Neural crest cell (in vitro differentiated cells): Measurements from ENCODE around the gene UGT2B11. TPM values are rescaled to one million over a fixed set of nuclear protein-coding genes. Genes with fewer than 3 reads are reported as not detected.

ENCODE experiments used
- DNase-seq: peaks from one replicate; pipeline ENCODE4 v3.0.0; 2021; ENCODE audit warnings: low read depth, mixed read lengths, low spot score
- H3K27ac Mint-ChIP-seq: one replicate; pipeline ENCODE4 v1.8.0; 2021; ENCODE audit warnings: mild to moderate bottlenecking, mixed read lengths; ENCODE audit not compliant: unreplicated experiment
- H3K27me3 Mint-ChIP-seq: 2 replicates; pipeline ENCODE4 v1.8.0; 2021; ENCODE audit warnings: low read depth, mild to moderate bottlenecking, mixed read lengths
- H3K36me3 Mint-ChIP-seq: 2 replicates; pipeline ENCODE4 v1.8.0; 2021; ENCODE audit warnings: low read depth, mild to moderate bottlenecking, mixed read lengths
- H3K4me1 Mint-ChIP-seq: 2 replicates; pipeline ENCODE4 v1.8.0; 2021; ENCODE audit warnings: mixed read lengths
- H3K4me3 Mint-ChIP-seq: one replicate; pipeline ENCODE4 v1.8.0; 2021; ENCODE audit warnings: mild to moderate bottlenecking, mixed read lengths
- H3K9me3 Mint-ChIP-seq: 2 replicates; pipeline ENCODE4 v1.8.0; 2021; ENCODE audit warnings: mixed read lengths
- CTCF ChIP-seq: fragments of 200-600 bp; sonication (generic); conservative IDR thresholded peaks from 2 replicates; pipeline ENCODE4 v1.5.0; 2021; ENCODE audit warnings: antibody characterized with exemption, mild to moderate bottlenecking
- total RNA-seq: library from RNA; stranded (reverse); gene quantifications from 2 replicates; pipeline ENCODE4 v1.2.1, GENCODE V29; 2021

The UGT2B11 gene
- total RNA-seq, 1 donor from 2014 or later = not detected

- Mint-ChIP-seq H3K4me3 (no peak overlapping the region), H3K27me3 (no peaks in the 10 kb centered on the region), H3K27ac (no peak overlapping the region), H3K36me3 (no peaks in the 10 kb centered on the region), H3K4me1 (no peaks in the 10 kb centered on the region), H3K9me3 (peaks cover 3% of the 10 kb centered on the region)
- TF ChIP-seq CTCF = no peak
- no peak for DNase-seq
Measured at GRCh38 chr4:69154021-69154420, 60.5 kb downstream of the UGT2B11 start.

Other genes with a start within 250 kb of the UGT2B11 start
- 0.77 and 0.82 TPM in 2 replicates for gene UGT2B7, start 118.3 kb downstream of the UGT2B11 start, total RNA-seq
- not detected in 2 replicates for gene UGT2B28, start 65.7 kb upstream of the UGT2B11 start, total RNA-seq